ENCODE results near the gene NPIPA7. TPM values are rescaled to one million over a fixed set of nuclear protein-coding genes. Genes with fewer than 3 reads are reported as not detected.
"Not testable (repeated sequence)": the region's sequence is repeated elsewhere in the genome, so short reads cannot be mapped to it uniquely, and the experiment has no call there.

The NPIPA7 gene
- total RNA-seq, 1 donor from 2014 or later, result 10.4 TPM

- H3K36me3 Mint-ChIP-seq (ENCODE audit: unreplicated experiment); H3K27me3 Mint-ChIP-seq (ENCODE audit: unreplicated experiment); H3K9me3 Mint-ChIP-seq (ENCODE audit: unreplicated experiment); H3K4me1 Mint-ChIP-seq (ENCODE audit: low read depth, unreplicated experiment); H3K27ac Mint-ChIP-seq (ENCODE audit: unreplicated experiment); H3K4me3 Mint-ChIP-seq (ENCODE audit: unreplicated experiment): not testable (repeated sequence)
- DNase-seq, result peak; percentile 11
Observed at GRCh38 chr16:16371136-16371735, 7.7 kb upstream of the NPIPA7 start.

GRCh38 chr16:16374192-16374591 is 4.7 kb upstream of the NPIPA7 start:
- not testable (repeated sequence) for H3K9me3 Mint-ChIP-seq (ENCODE audit: unreplicated experiment); H3K36me3 Mint-ChIP-seq (ENCODE audit: unreplicated experiment); H3K4me1 Mint-ChIP-seq (ENCODE audit: low read depth, unreplicated experiment); H3K4me3 Mint-ChIP-seq (ENCODE audit: unreplicated experiment); DNase-seq; H3K27ac Mint-ChIP-seq (ENCODE audit: unreplicated experiment); H3K27me3 Mint-ChIP-seq (ENCODE audit: unreplicated experiment)

- H3K27ac Mint-ChIP-seq (ENCODE audit: unreplicated experiment); H3K4me3 Mint-ChIP-seq (ENCODE audit: unreplicated experiment); DNase-seq; H3K36me3 Mint-ChIP-seq (ENCODE audit: unreplicated experiment); H3K9me3 Mint-ChIP-seq (ENCODE audit: unreplicated experiment); H3K27me3 Mint-ChIP-seq (ENCODE audit: unreplicated experiment); H3K4me1 Mint-ChIP-seq (ENCODE audit: low read depth, unreplicated experiment): not testable (repeated sequence)
Observed at GRCh38 chr16:16399685-16400084, 20.7 kb downstream of the NPIPA7 start.

- not testable (repeated sequence) for H3K27me3 Mint-ChIP-seq (ENCODE audit: unreplicated experiment); H3K4me1 Mint-ChIP-seq (ENCODE audit: low read depth, unreplicated experiment); H3K9me3 Mint-ChIP-seq (ENCODE audit: unreplicated experiment); DNase-seq; H3K36me3 Mint-ChIP-seq (ENCODE audit: unreplicated experiment); H3K27ac Mint-ChIP-seq (ENCODE audit: unreplicated experiment); H3K4me3 Mint-ChIP-seq (ENCODE audit: unreplicated experiment)
Observed at GRCh38 chr16:16402333-16402732, 23.4 kb downstream of the NPIPA7 start.

- DNase-seq; H3K4me3 Mint-ChIP-seq (ENCODE audit: unreplicated experiment); H3K4me1 Mint-ChIP-seq (ENCODE audit: low read depth, unreplicated experiment); H3K27me3 Mint-ChIP-seq (ENCODE audit: unreplicated experiment); H3K9me3 Mint-ChIP-seq (ENCODE audit: unreplicated experiment); H3K27ac Mint-ChIP-seq (ENCODE audit: unreplicated experiment); H3K36me3 Mint-ChIP-seq (ENCODE audit: unreplicated experiment): not testable (repeated sequence)
Observed at GRCh38 chr16:16404283-16404682, 25.3 kb downstream of the NPIPA7 start.

DNA sequence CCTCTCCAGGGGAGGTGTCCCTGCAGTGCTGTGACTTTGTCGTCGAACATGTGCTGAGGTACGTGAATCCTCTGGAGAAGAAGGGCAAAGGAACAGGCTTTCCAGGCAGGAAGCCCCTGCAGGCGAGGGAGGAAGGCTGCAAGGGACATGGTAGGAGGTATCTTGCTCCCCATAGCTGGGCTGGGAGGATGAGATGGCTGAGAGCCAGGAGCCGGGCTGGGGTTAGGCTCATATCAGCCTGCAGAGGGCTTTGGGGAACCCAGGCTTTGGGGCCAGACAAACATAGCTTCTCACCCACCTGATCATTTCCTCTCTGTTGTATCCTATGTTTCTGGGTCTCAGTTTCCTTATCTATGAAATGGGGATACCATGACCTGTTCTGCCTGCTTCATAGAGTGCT is 26.5 kb downstream of the NPIPA7 start:
- not testable (repeated sequence) for H3K4me1 Mint-ChIP-seq (ENCODE audit: low read depth, unreplicated experiment); H3K36me3 Mint-ChIP-seq (ENCODE audit: unreplicated experiment); H3K27ac Mint-ChIP-seq (ENCODE audit: unreplicated experiment); H3K9me3 Mint-ChIP-seq (ENCODE audit: unreplicated experiment); H3K27me3 Mint-ChIP-seq (ENCODE audit: unreplicated experiment); DNase-seq; H3K4me3 Mint-ChIP-seq (ENCODE audit: unreplicated experiment)

DNA sequence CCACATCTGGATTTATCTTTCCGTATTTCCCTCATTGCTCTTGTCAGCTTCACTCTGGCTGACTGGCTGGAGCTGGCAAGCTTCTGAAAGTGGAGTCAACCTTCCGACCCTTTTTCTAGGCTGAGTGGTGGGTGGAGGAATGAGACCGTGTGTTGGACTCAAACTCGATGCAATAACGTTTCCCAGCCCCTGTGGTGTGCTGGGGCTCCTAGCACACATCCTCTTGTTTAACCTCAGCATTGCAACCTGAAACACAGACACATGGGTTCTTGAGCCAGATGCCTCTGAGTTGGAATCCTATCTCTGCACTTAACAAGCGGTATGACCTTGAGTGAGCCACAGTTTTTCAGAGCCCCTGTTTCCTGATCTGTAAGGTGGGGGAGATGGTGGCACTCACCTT is 29.5 kb downstream of the NPIPA7 start:
- not testable (repeated sequence) for DNase-seq; H3K27ac Mint-ChIP-seq (ENCODE audit: unreplicated experiment); H3K9me3 Mint-ChIP-seq (ENCODE audit: unreplicated experiment); H3K27me3 Mint-ChIP-seq (ENCODE audit: unreplicated experiment); H3K4me3 Mint-ChIP-seq (ENCODE audit: unreplicated experiment); H3K36me3 Mint-ChIP-seq (ENCODE audit: unreplicated experiment); H3K4me1 Mint-ChIP-seq (ENCODE audit: low read depth, unreplicated experiment)

GRCh38 chr16:16413773-16414172 is 34.8 kb downstream of the NPIPA7 start:
- H3K27ac Mint-ChIP-seq (ENCODE audit: unreplicated experiment); H3K4me3 Mint-ChIP-seq (ENCODE audit: unreplicated experiment); H3K27me3 Mint-ChIP-seq (ENCODE audit: unreplicated experiment); H3K9me3 Mint-ChIP-seq (ENCODE audit: unreplicated experiment); H3K36me3 Mint-ChIP-seq (ENCODE audit: unreplicated experiment); H3K4me1 Mint-ChIP-seq (ENCODE audit: low read depth, unreplicated experiment); DNase-seq: not testable (repeated sequence)

DNA sequence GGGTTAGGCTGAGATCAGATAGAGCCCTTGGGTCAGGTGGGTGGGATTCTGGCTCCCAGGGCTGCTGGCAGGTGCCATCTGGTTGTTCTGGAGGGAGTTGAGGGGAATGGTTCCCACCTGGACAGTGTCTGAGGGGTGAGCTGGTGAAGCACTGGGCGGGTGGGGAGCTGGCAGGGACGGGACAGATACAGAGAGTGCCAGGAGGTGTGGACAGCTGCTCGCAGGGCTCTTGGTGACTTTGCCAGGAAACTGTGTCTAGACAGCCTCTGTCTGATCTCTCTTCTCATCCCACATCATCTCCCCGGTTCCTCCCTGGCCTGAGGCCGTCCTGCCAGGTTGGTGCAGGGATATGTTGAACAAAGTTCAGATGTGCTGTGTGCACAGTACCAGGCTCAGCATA is 38.1 kb downstream of the NPIPA7 start:
- H3K4me3 Mint-ChIP-seq (ENCODE audit: unreplicated experiment); H3K27ac Mint-ChIP-seq (ENCODE audit: unreplicated experiment); H3K27me3 Mint-ChIP-seq (ENCODE audit: unreplicated experiment); H3K4me1 Mint-ChIP-seq (ENCODE audit: low read depth, unreplicated experiment); DNase-seq; H3K9me3 Mint-ChIP-seq (ENCODE audit: unreplicated experiment); H3K36me3 Mint-ChIP-seq (ENCODE audit: unreplicated experiment): not testable (repeated sequence)

- not testable (repeated sequence) for H3K27ac Mint-ChIP-seq (ENCODE audit: unreplicated experiment); DNase-seq; H3K9me3 Mint-ChIP-seq (ENCODE audit: unreplicated experiment); H3K4me3 Mint-ChIP-seq (ENCODE audit: unreplicated experiment); H3K4me1 Mint-ChIP-seq (ENCODE audit: low read depth, unreplicated experiment); H3K36me3 Mint-ChIP-seq (ENCODE audit: unreplicated experiment); H3K27me3 Mint-ChIP-seq (ENCODE audit: unreplicated experiment)
Observed at GRCh38 chr16:16417914-16418544, 39.1 kb downstream of the NPIPA7 start.

DNA sequence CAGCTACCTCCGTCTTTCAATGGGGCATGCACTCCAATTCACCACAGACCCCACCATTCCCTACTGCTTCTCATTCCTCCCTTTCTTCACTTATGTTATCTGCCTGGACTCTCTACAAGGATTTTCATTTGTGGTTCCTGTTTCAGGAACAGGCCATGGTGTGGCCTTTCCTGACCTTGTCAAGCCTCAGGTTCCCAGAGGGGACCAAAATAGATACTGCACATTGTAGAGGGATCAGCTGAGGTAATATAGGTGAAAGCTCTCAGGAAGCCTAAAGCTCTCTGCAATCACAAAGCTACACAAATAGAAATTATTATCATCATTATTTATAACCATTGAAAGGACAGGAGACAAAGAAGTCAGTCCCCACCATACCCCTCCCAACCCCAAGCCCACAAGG is 41.6 kb downstream of the NPIPA7 start:
- not testable (repeated sequence) for H3K36me3 Mint-ChIP-seq (ENCODE audit: unreplicated experiment); H3K4me3 Mint-ChIP-seq (ENCODE audit: unreplicated experiment); DNase-seq; H3K27ac Mint-ChIP-seq (ENCODE audit: unreplicated experiment); H3K9me3 Mint-ChIP-seq (ENCODE audit: unreplicated experiment); H3K4me1 Mint-ChIP-seq (ENCODE audit: low read depth, unreplicated experiment); H3K27me3 Mint-ChIP-seq (ENCODE audit: unreplicated experiment)

- not testable (repeated sequence) for DNase-seq; H3K36me3 Mint-ChIP-seq (ENCODE audit: unreplicated experiment); H3K9me3 Mint-ChIP-seq (ENCODE audit: unreplicated experiment); H3K4me3 Mint-ChIP-seq (ENCODE audit: unreplicated experiment); H3K27ac Mint-ChIP-seq (ENCODE audit: unreplicated experiment); H3K4me1 Mint-ChIP-seq (ENCODE audit: low read depth, unreplicated experiment); H3K27me3 Mint-ChIP-seq (ENCODE audit: unreplicated experiment)
Observed at GRCh38 chr16:16425146-16425545, 46.2 kb downstream of the NPIPA7 start.

GRCh38 chr16:16431135-16431534 is 52.2 kb downstream of the NPIPA7 start:
- H3K4me1 Mint-ChIP-seq (ENCODE audit: low read depth, unreplicated experiment); DNase-seq; H3K4me3 Mint-ChIP-seq (ENCODE audit: unreplicated experiment); H3K36me3 Mint-ChIP-seq (ENCODE audit: unreplicated experiment); H3K27ac Mint-ChIP-seq (ENCODE audit: unreplicated experiment); H3K27me3 Mint-ChIP-seq (ENCODE audit: unreplicated experiment); H3K9me3 Mint-ChIP-seq (ENCODE audit: unreplicated experiment): not testable (repeated sequence)
